ENCODE data around the gene RESP18.

DNA sequence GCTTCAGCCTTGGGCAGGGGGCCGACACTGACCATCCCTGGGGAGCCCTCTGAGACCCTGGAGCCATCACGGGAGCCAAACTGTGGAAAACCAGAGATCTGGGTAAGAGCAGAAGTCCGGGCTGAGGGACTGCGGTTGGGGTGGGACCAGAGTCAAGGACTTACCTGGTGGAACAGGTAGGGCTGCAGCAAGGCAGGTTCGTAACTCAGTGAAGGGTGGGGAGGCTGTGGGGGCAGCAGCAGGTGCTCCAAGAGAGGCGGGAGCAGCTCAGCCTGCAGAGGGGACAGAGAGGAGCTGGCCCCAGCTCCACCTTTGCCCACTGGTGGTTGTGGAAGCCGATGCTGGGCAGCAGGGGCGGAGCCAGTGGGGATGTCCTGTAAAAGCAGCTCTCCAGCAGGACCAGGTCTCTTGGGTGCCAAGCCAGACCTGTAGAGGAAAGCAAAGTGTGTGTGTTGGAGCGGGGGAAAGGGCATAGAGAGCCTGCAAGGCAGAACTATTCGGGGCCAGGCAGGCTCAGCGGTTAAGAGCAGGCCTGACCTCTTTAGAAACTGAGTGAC lies 30.1 kb downstream of the RESP18 start:
- TF ChIP-seq, protein P1, sequence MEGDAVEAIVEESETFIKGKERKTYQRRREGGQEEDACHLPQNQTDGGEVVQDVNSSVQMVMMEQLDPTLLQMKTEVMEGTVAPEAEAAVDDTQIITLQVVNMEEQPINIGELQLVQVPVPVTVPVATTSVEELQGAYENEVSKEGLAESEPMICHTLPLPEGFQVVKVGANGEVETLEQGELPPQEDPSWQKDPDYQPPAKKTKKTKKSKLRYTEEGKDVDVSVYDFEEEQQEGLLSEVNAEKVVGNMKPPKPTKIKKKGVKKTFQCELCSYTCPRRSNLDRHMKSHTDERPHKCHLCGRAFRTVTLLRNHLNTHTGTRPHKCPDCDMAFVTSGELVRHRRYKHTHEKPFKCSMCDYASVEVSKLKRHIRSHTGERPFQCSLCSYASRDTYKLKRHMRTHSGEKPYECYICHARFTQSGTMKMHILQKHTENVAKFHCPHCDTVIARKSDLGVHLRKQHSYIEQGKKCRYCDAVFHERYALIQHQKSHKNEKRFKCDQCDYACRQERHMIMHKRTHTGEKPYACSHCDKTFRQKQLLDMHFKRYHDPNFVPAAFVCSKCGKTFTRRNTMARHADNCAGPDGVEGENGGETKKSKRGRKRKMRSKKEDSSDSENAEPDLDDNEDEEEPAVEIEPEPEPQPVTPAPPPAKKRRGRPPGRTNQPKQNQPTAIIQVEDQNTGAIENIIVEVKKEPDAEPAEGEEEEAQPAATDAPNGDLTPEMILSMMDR (IDR thresholded peaks at IDR 0.05; ENCODE audit: low read length), result no peak
- no peak for TF ChIP-seq EZH2phosphoT487 (IDR thresholded peaks at IDR 0.05; ENCODE audit: low read length)

All from MM.1S (cell line).